Measurements from ENCODE around the gene LCOR.

GRCh38 chr10:96858038-96858705, 26.1 kb downstream of the LCOR start:
- TF ChIP-seq EP300 (IDR thresholded peaks at IDR 0.05; ENCODE audit: low read depth): no peak
- TF ChIP-seq POLR2A (IDR thresholded peaks at IDR 0.05): no peak
